SK-N-SH (cell line): Measurements from ENCODE around the gene TGFBR3L.
"Not testable (repeated sequence)": the region's sequence is repeated elsewhere in the genome, so short reads cannot be mapped to it uniquely, and the experiment has no call there.

Source experiments
- EZH2phosphoT487 ChIP-seq: fragments of 200-600 bp; sonication (generic); IDR thresholded peaks from 2 replicates; pipeline ENCODE4 v1.6.1; 2017; ENCODE audit warnings: low read depth, mixed run types, mild to moderate bottlenecking, antibody characterized with exemption, moderate library complexity, borderline replicate concordance
- FOXM1 ChIP-seq: IDR thresholded peaks from 2 replicates; pipeline ENCODE4 v1.4.0; 2012; ENCODE audit warnings: low read depth, mild to moderate bottlenecking
- GABPA ChIP-seq: IDR thresholded peaks from 2 replicates; pipeline ENCODE4 v1.4.0; 2012; ENCODE audit warnings: low read depth, mild to moderate bottlenecking
- POLR2AphosphoS5 ChIP-seq: IDR thresholded peaks from 2 replicates; pipeline ENCODE4 v1.6.1; 2012; ENCODE audit warnings: low read depth, low read length
- RCOR1 ChIP-seq: fragments of 150-350 bp; IDR thresholded peaks from 2 replicates; pipeline ENCODE4 v1.6.1; 2017; ENCODE audit warnings: antibody characterized with exemption, low read length
- RFX5 ChIP-seq: IDR thresholded peaks from 2 replicates; pipeline ENCODE4 v1.6.1; 2012; ENCODE audit warnings: mild to moderate bottlenecking, improper control_type of control experiment, low read length
- SIN3A ChIP-seq: IDR thresholded peaks from 2 replicates; pipeline ENCODE4 v1.6.1; 2012; ENCODE audit warnings: low read depth, mild to moderate bottlenecking, low read length, moderate library complexity, borderline replicate concordance
- SMC3 ChIP-seq: IDR thresholded peaks from 2 replicates; pipeline ENCODE4 v1.6.1; 2012; ENCODE audit warnings: low read depth, low read length, improper control_type of control experiment
- TAF1 ChIP-seq: IDR thresholded peaks from 2 replicates; pipeline ENCODE4 v1.6.1; 2012; ENCODE audit warnings: low read depth, mild to moderate bottlenecking, low read length, moderate library complexity, borderline replicate concordance
- YY1 ChIP-seq: IDR thresholded peaks from 2 replicates; pipeline ENCODE4 v1.4.0; 2012; ENCODE audit warnings: low read depth, mild to moderate bottlenecking
- TF ChIP-seq, protein P1 (sequence below): fragments of 200-600 bp; sonication (generic); IDR thresholded peaks from 2 replicates; pipeline ENCODE4 v1.6.1; 2017; ENCODE audit warnings: antibody characterized with exemption, mild to moderate bottlenecking, moderate library complexity
- TF ChIP-seq, protein P2 (sequence below): IDR thresholded peaks from 2 replicates; pipeline ENCODE4 v1.4.0; 2012; ENCODE audit warnings: low read depth
- TF ChIP-seq, protein P3 (sequence below): IDR thresholded peaks from 2 replicates; pipeline ENCODE4 v1.6.1; 2012; ENCODE audit warnings: mild to moderate bottlenecking, low read depth, low read length, moderate library complexity
- TF ChIP-seq, protein P4 (sequence below): fragments of 150-350 bp; IDR thresholded peaks from 2 replicates; pipeline ENCODE4 v1.6.1; 2017; ENCODE audit warnings: antibody characterized with exemption, low read length, low read depth, borderline replicate concordance

DNA sequence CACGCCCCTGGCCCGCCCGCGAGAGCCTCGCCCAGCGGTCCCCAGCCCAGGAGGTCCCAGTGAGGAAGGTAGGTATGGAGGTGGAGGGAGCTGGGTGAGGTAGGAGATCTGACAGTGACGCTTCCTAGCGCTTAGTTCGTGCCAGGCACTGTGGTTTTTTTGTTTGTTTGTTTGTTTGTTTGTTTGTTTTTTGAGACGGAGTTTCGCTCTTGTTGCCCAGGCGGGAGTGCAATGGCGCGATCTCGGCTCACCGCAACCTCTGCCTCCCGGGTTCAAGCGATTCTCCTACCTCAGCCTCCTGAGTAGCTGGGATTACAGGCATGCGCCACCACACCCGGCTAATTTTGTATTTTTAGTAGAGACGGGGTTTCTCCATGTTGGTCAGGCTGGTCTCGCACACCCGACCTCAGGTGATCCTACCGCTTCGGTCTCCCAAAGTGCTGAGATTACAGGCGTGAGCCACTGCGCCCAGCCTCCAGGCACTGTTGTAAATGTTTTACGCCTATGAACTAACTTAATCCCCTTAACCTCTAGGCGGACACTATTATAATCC lies 3.5 kb downstream of the TGFBR3L start:
- TF ChIP-seq, protein P1, sequence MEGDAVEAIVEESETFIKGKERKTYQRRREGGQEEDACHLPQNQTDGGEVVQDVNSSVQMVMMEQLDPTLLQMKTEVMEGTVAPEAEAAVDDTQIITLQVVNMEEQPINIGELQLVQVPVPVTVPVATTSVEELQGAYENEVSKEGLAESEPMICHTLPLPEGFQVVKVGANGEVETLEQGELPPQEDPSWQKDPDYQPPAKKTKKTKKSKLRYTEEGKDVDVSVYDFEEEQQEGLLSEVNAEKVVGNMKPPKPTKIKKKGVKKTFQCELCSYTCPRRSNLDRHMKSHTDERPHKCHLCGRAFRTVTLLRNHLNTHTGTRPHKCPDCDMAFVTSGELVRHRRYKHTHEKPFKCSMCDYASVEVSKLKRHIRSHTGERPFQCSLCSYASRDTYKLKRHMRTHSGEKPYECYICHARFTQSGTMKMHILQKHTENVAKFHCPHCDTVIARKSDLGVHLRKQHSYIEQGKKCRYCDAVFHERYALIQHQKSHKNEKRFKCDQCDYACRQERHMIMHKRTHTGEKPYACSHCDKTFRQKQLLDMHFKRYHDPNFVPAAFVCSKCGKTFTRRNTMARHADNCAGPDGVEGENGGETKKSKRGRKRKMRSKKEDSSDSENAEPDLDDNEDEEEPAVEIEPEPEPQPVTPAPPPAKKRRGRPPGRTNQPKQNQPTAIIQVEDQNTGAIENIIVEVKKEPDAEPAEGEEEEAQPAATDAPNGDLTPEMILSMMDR: peak; percentile 13
- not testable (repeated sequence) for TF ChIP-seq YY1, GABPA, SMC3, FOXM1, SIN3A, POLR2AphosphoS5, TAF1, RCOR1, EZH2phosphoT487, RFX5
- TF ChIP-seq, protein P2, sequence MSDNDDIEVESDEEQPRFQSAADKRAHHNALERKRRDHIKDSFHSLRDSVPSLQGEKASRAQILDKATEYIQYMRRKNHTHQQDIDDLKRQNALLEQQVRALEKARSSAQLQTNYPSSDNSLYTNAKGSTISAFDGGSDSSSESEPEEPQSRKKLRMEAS: not testable (repeated sequence)
- TF ChIP-seq, protein P3, sequence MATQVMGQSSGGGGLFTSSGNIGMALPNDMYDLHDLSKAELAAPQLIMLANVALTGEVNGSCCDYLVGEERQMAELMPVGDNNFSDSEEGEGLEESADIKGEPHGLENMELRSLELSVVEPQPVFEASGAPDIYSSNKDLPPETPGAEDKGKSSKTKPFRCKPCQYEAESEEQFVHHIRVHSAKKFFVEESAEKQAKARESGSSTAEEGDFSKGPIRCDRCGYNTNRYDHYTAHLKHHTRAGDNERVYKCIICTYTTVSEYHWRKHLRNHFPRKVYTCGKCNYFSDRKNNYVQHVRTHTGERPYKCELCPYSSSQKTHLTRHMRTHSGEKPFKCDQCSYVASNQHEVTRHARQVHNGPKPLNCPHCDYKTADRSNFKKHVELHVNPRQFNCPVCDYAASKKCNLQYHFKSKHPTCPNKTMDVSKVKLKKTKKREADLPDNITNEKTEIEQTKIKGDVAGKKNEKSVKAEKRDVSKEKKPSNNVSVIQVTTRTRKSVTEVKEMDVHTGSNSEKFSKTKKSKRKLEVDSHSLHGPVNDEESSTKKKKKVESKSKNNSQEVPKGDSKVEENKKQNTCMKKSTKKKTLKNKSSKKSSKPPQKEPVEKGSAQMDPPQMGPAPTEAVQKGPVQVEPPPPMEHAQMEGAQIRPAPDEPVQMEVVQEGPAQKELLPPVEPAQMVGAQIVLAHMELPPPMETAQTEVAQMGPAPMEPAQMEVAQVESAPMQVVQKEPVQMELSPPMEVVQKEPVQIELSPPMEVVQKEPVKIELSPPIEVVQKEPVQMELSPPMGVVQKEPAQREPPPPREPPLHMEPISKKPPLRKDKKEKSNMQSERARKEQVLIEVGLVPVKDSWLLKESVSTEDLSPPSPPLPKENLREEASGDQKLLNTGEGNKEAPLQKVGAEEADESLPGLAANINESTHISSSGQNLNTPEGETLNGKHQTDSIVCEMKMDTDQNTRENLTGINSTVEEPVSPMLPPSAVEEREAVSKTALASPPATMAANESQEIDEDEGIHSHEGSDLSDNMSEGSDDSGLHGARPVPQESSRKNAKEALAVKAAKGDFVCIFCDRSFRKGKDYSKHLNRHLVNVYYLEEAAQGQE: not testable (repeated sequence)
- TF ChIP-seq, protein P4, sequence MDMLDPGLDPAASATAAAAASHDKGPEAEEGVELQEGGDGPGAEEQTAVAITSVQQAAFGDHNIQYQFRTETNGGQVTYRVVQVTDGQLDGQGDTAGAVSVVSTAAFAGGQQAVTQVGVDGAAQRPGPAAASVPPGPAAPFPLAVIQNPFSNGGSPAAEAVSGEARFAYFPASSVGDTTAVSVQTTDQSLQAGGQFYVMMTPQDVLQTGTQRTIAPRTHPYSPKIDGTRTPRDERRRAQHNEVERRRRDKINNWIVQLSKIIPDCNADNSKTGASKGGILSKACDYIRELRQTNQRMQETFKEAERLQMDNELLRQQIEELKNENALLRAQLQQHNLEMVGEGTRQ: not testable (repeated sequence)
